Fibroblast of villous mesenchyme (primary cell): ENCODE measurements around the gene CYP2C19. TPM values are rescaled to one million over a fixed set of nuclear protein-coding genes. Genes with fewer than 3 reads are reported as not detected.

Experiments
- DNase-seq: peaks from one replicate; pipeline ENCODE4 v3.0.0-alpha.2; 2010; ENCODE audit warnings: low read depth
- H3K4me3 ChIP-seq: 2 replicates; pipeline ENCODE4 v1.5.1; 2011; ENCODE audit warnings: low read depth, mild to moderate bottlenecking, low read length
- CTCF ChIP-seq: IDR thresholded peaks from 2 replicates; pipeline ENCODE4 v1.5.1; 2012; ENCODE audit warnings: low read depth, mild to moderate bottlenecking, low read length; ENCODE audit not compliant: insufficient read depth
- total RNA-seq: library from RNA; depleted of rRNA; stranded (reverse); fragments of >200 nt; gene quantifications from 2 replicates; pipeline ENCODE4 v1.2.3, GENCODE V29; 2012

The CYP2C19 gene
- total RNA-seq = 0.43 TPM in 1 of 2 replicates, not detected in the other

DNA sequence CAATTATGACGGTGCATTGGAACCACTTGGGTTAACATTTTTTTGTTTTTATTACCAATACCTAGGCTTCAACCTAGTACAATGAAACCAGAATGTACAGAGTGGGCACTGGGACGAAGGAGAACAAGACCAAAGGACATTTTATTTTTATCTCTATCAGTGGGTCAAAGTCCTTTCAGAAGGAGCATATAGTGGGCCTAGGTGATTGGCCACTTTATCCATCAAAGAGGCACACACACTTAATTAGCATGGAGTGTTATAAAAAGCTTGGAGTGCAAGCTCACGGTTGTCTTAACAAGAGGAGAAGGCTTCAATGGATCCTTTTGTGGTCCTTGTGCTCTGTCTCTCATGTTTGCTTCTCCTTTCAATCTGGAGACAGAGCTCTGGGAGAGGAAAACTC lies at the start of gene CYP2C19:
Gene CYP2C19, plus strand, starts transcription at position 289 of the 400 bp plus-strand sequence. Its CDS starts 25 bp downstream, at position 314.
- TF ChIP-seq CTCF = no peak
- no peak for DNase-seq
- H3K4me3 ChIP-seq = no peak within 1 kb of the TSS

DNA sequence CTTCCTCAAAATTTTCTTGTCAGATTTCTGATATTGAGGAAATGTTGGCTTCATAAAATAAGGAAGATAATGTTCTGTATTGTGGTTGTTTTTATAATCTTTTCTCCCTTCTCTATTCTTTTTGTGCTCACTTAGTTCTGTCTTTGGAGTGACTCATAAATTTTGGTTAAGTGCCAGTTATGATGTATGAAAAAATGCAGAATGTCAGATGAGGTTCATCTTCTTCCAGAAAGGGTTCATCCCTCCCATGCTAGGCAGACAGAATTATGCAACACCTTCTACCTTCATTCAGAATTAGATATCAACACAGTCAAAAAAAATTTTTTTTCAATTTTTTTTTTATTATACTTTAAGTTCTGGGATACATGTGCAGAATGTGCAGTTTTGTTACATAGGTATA lies 36.6 kb upstream of the CYP2C19 start:
- no peak for TF ChIP-seq CTCF
- no peak overlapping the region for H3K4me3 ChIP-seq
- DNase-seq = no peak

DNA sequence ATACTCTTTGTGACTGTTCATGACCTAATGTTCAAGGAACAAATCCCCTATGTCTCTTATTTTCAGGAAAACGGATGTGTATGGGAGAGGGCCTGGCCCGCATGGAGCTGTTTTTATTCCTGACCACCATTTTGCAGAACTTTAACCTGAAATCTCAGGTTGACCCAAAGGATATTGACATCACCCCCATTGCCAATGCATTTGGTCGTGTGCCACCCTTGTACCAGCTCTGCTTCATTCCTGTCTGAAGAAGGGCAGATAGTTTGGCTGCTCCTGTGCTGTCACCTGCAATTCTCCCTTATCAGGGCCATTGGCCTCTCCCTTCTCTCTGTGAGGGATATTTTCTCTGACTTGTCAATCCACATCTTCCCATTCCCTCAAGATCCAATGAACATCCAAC lies 27.3 kb upstream of the CYP2C19 start:
- no peak overlapping the region for H3K4me3 ChIP-seq
- TF ChIP-seq CTCF = no peak
- DNase-seq = no peak

GRCh38 chr10:94738588-94738987 lies 23.9 kb upstream of the CYP2C19 start:
- no peak for DNase-seq
- H3K4me3 ChIP-seq = no peak overlapping the region
- TF ChIP-seq CTCF = no peak

DNA sequence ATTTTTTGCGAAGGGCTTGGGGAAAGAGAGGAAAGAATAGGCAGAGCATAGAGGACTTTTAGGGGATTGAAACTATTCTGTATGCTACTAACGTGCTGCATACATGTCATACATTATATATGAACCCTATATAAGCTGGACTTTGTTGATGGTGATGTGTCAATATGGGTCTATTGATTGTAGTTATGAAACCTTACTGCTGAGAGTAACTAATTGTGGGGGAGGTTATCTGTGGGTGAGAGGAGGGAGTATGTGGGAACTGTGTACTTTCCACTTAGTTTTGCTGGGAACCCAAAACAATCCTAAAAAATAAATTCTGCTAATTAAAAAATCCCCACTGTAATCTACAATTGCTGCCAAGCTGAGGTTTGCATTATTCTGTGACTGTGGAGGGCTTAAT lies 15.3 kb upstream of the CYP2C19 start:
- DNase-seq = no peak
- H3K4me3 ChIP-seq = no peak overlapping the region
- no peak for TF ChIP-seq CTCF

DNA sequence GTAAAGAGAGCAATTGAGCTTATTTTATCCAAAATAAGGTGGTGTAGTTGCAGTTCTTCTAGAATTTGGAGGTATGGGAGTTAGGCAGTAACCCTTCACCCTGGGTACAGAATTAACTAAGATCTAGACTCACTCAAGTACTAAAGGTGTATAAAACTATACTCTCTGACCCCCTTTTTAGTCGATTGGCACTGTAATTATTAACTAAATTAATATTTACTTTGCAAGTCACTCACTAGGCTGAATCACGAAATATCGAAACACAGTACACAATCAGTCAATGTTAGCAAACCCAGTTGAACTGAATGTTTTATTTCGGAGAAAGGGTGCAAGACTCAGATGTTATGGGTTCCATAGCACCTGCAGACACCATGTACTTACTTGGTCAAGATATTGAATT lies 14.6 kb upstream of the CYP2C19 start:
- DNase-seq = no peak
- no peak overlapping the region for H3K4me3 ChIP-seq
- no peak for TF ChIP-seq CTCF

- DNase-seq = no peak
- no peak overlapping the region for H3K4me3 ChIP-seq
- no peak for TF ChIP-seq CTCF
These were observed 4.6 kb upstream of the CYP2C19 start for GRCh38 chr10:94757916-94758315.
